Caco-2 (cell line): ENCODE data around the gene IBA57. TPM values are rescaled to one million over a fixed set of nuclear protein-coding genes. Genes with fewer than 3 reads are reported as not detected.

Experiments used
- BruUV-seq: library from RNA; stranded (reverse); fragments of 400-500 nt; replicated peaks from 2 replicates; lab custom pipeline; 2021; lab: Mats Ljungman, UMichigan
- CTCF ChIA-PET: fragments of 300-600 bp; sonication (Branson Sonifier 250); formaldehyde crosslinking; loops from one replicate; lab custom pipeline; 2022; ENCODE audit warnings: antibody characterized with exemption; lab: Charles Lee
- POLR2A ChIA-PET: fragments of 300-600 bp; sonication (Branson Sonifier 250); formaldehyde crosslinking; loops from one replicate; lab custom pipeline; 2022; ENCODE audit warnings: antibody characterized with exemption; lab: Charles Lee
- DNase-seq, 2 experiments: peaks; one replicate each; pipeline versions ENCODE4 v3.0.0 to v3.0.0-alpha.2; 2020 to 2022
- H3K27me3 ChIP-seq: replicated peaks from 2 replicates; pipeline ENCODE4 v1.6.0; 2011; ENCODE audit warnings: low read length; ENCODE audit not compliant: control insufficient read depth, insufficient read depth
- H3K36me3 ChIP-seq: 2 replicates; pipeline ENCODE4 v1.5.1; 2011; ENCODE audit warnings: low read length; ENCODE audit not compliant: control insufficient read depth, insufficient read depth
- H3K4me1 ChIP-seq: fragments of 250-450 bp; sonication (Bioruptor Pico); 2 replicates; pipeline ENCODE4 v1.5.1; 2020; ENCODE audit warnings: mild to moderate bottlenecking
- H3K4me3 ChIP-seq: 2 replicates; pipeline ENCODE4 v1.5.1; 2011; ENCODE audit warnings: low read depth, mild to moderate bottlenecking, control low read depth, low read length
- H3K9me3 ChIP-seq: fragments of 250-450 bp; sonication (Bioruptor Pico); 2 replicates; pipeline ENCODE4 v1.5.1; 2020; ENCODE audit warnings: mild to moderate bottlenecking, moderate library complexity
- H3K27ac Mint-ChIP-seq: one replicate; pipeline ENCODE4 v1.8.0; 2022; ENCODE audit warnings: mixed read lengths; ENCODE audit not compliant: unreplicated experiment
- H3K27me3 Mint-ChIP-seq: one replicate; pipeline ENCODE4 v1.8.0; 2022; ENCODE audit warnings: mixed read lengths; ENCODE audit not compliant: insufficient read depth, unreplicated experiment
- H3K36me3 Mint-ChIP-seq: one replicate; pipeline ENCODE4 v1.8.0; 2022; ENCODE audit warnings: mild to moderate bottlenecking, mixed read lengths; ENCODE audit not compliant: insufficient read depth, unreplicated experiment
- H3K4me1 Mint-ChIP-seq: one replicate; pipeline ENCODE4 v1.8.0; 2022; ENCODE audit warnings: low read depth, mixed read lengths; ENCODE audit not compliant: unreplicated experiment
- H3K4me3 Mint-ChIP-seq: one replicate; pipeline ENCODE4 v1.8.0; 2022; ENCODE audit warnings: mild to moderate bottlenecking, moderate library complexity, mixed read lengths; ENCODE audit not compliant: unreplicated experiment
- H3K9me3 Mint-ChIP-seq: one replicate; pipeline ENCODE4 v1.8.0; 2022; ENCODE audit warnings: mixed read lengths; ENCODE audit not compliant: unreplicated experiment
- CTCF ChIP-seq, 2 experiments: fragments of 200-600 bp in 1 of 2; IDR thresholded peaks; 1 replicate in 1 of 2; 2 replicates in 1 of 2; pipeline versions ENCODE4 v1.5.1 to v1.8.0; 2011 to 2022; ENCODE audit warnings: antibody characterized with exemption in 1 of 2, control low read depth in 1 of 2, inconsistent platforms in 1 of 2, low read depth in 1 of 2, low read length in 1 of 2, mild to moderate bottlenecking in 1 of 2, moderate library complexity in 1 of 2; ENCODE audit not compliant: insufficient read depth in 1 of 2, severe bottlenecking in 1 of 2, unreplicated experiment in 1 of 2
- intact Hi-C: fragments of 100-400 bp; cut with micrococcal nuclease; formaldehyde crosslinking; loops from one replicate; pipeline ENCODE4 v1.10.0; 2022; ENCODE audit not compliant: unreplicated experiment
- total RNA-seq: library from RNA; stranded (reverse); gene quantifications from 2 replicates; pipeline ENCODE4 v1.2.3, GENCODE V29; 2022

The IBA57 gene
- total RNA-seq, 1 experiment from 2014 or later = 15.4 TPM

DNA sequence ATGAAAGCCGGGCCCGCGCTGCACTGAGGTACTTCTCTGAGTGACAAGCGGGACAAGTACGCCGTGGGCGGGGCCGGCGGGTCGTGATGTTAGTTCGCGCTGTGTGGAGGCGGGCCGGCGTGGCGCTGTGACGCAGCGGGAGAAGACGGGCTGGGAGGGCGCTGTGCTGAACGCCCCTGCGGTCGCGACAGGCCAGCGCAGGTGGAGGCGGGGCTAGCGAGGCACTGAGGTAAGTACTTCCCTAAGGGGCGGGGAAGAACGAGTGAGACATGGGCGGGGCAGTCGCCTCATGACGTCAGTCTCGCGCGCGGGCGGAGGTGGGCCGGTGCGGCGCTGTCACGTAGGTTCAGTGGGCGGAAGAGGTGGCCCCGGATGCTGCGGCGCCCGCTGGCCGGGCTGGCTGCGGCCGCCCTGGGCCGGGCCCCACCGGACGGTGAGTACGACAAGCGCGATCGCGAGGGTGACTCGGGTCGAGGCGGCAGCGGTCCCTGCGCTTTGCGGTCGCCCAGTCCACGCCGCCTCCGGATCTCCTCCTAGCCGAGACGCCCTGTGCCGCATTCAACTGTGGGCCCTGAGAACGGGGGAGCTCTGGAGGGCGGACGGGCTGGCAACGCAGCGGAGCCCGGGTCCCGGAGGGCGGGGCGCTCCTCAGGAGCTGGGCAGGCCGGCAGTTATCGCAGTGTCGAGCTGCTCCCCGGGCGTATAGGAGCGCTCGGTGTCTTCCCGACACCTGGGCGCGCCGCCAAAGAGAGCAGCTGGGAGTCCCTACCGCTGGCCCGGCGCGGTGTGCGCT, 25.5 kb upstream of the IBA57 start, which contains the start of gene GUK1:
GUK1 (plus strand) TSS at position 349 of the 793 bp plus-strand sequence; CDS start at position 373, 24 bp downstream.
- Mint-ChIP-seq H3K36me3 (peaks cover 21% of the 10 kb centered on the region), H3K27ac (peak within 1 kb of the TSS; percentile 91), H3K4me3 (peak within 1 kb of the TSS; percentile 85), H3K4me1 (no peaks in the 10 kb centered on the region), H3K9me3 (no peaks in the 10 kb centered on the region), H3K27me3 (no peaks in the 10 kb centered on the region)
- CTCF ChIA-PET = interaction anchor here (1.5 to 2.3 kb wide), 2 partner anchors 9 to 25 kb away, joined by 4 to 10 read pairs; partner anchors contain the start of gene IBA57
- Histone ChIP-seq H3K4me3 (peak within 1 kb of the TSS; percentile 90), H3K4me1 (peaks cover 5% of the 10 kb centered on the region), H3K9me3 (no peaks in the 10 kb centered on the region), H3K36me3 (0 out of 2 replicates have a peak, but pooled peaks cover 1% of the 10 kb centered on the region), H3K27me3 (no peaks in the 10 kb centered on the region)
- DNase-seq = peak; percentile 100
- TSS peak; percentile 76 for BruUV-seq
- POLR2A ChIA-PET = interaction anchor here (1.1 to 1.4 kb wide), 3 partner anchors 9 to 30 kb away, joined by 4 to 9 read pairs (median 8); partner anchors contain the start of gene IBA57
- intact Hi-C loops = loop anchor here (1.0 to 10.0 kb wide), 5 partner anchors 9 to 125 kb away; partner anchors contain the start of genes ARF1 and IBA57
- peak in 1 of 2 experiments; percentile 23 for TF ChIP-seq CTCF (IDR thresholded peaks at IDR 0.05; ENCODE audit: insufficient read depth in 1 of 2, low read depth in 1 of 2, low read length in 1 of 2, severe bottlenecking in 1 of 2, unreplicated experiment in 1 of 2)

DNA sequence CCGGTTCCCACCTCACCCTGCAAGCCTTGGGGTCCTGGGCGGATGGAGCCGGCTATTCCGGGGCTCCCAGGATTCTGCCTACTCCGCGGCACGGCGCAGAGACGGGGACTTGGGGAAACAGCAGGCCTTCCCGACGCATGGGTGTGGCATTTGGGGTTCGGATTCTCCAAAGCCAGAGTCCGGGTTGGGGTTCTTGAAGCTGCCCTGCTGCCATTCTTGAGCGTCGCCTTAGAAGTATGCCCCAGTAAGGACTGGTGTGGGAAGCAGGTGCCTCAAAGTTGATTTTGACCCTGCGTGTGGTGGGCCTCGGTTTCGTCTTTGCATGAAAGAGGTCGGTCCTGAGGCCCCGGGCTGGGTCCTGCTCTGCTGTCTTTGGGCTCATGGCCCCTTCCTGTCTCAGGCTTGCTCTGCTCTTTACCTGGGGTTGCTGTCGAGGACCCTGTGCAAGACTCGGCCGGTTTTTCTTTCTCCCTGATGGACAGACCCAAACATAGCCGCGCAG, 24.8 kb upstream of the IBA57 start:
- H3K27me3 Mint-ChIP-seq = no peaks in the 10 kb centered on the region
- BruUV-seq = no TSS peak

More for the DNA sequence above, 24.8 kb upstream of the IBA57 start:
- intact Hi-C loops = loop anchor here (1.0 to 2.0 kb wide), 3 partner anchors 25 to 58 kb away; partner anchors contain the start of genes ARF1 and IBA57
- peaks cover 1% of the 10 kb centered on the region; the same call in 1 of the 2 replicates for H3K36me3 ChIP-seq
- H3K4me3 ChIP-seq = peak overlapping the region; percentile 90
- Mint-ChIP-seq H3K4me3 (peak overlapping the region; percentile 85), H3K9me3 (no peaks in the 10 kb centered on the region), H3K36me3 (peaks cover 21% of the 10 kb centered on the region), H3K27ac (peak overlapping the region; percentile 91), H3K4me1 (no peaks in the 10 kb centered on the region)
- POLR2A ChIA-PET = interaction anchor here (1.1 to 1.4 kb wide), 3 partner anchors 10 to 31 kb away, joined by 4 to 9 read pairs (median 8); partner anchors contain the start of gene IBA57
- no peaks in the 10 kb centered on the region for H3K9me3 ChIP-seq
- H3K4me1 ChIP-seq = peaks cover 5% of the 10 kb centered on the region
- no peaks in the 10 kb centered on the region for H3K27me3 ChIP-seq
- CTCF ChIA-PET = interaction anchor here (1.5 to 2.3 kb wide), 2 partner anchors 10 to 25 kb away, joined by 4 to 10 read pairs; partner anchors contain the start of gene IBA57
- TF ChIP-seq CTCF (IDR thresholded peaks at IDR 0.05; ENCODE audit: insufficient read depth in 1 of 2, low read depth in 1 of 2, low read length in 1 of 2, severe bottlenecking in 1 of 2, unreplicated experiment in 1 of 2) = no peak
- DNase-seq = no peak
